K562 (cell line): ENCODE measurements around the gene ALDH8A1.

ENCODE experiments used
- CEBPB ChIP-seq: fragments of 450-650 bp; IDR thresholded peaks from 2 replicates; pipeline ENCODE4 v1.6.1; 2016; ENCODE audit warnings: missing genetic modification characterization, missing compliant biosample characterization
- CREB1 ChIP-seq, 2 experiments: sonication (generic) in 1 of 2; formaldehyde crosslinking in 1 of 2; IDR thresholded peaks; 2 replicates each; pipeline versions ENCODE4 v1.6.1 to v1.8.0; 2012 to 2022; ENCODE audit warnings: inconsistent platforms in 1 of 2, mild to moderate bottlenecking in 1 of 2, missing genetic modification reagents in 1 of 2, moderate library complexity in 1 of 2
- CTCF ChIP-seq, 3 experiments: IDR thresholded peaks in 2 of 3; conservative IDR thresholded peaks in 1 of 3; 2 replicates each; pipeline ENCODE4 v1.5.1; 2011 to 2012; ENCODE audit warnings: low read length in 3 of 3, mild to moderate bottlenecking in 3 of 3, control low read depth in 2 of 3, improper control_type of control experiment in 1 of 3, inconsistent platforms in 1 of 3, low read depth in 1 of 3, mixed read lengths in 1 of 3, moderate library complexity in 1 of 3; ENCODE audit not compliant: insufficient read depth in 2 of 3
- EP300 ChIP-seq: IDR thresholded peaks from 2 replicates; pipeline ENCODE4 v1.6.1; 2012; ENCODE audit warnings: low read length, improper control_type of control experiment
- MAFK ChIP-seq: IDR thresholded peaks from 2 replicates; pipeline ENCODE4 v1.6.1; 2011; ENCODE audit warnings: low read length, improper control_type of control experiment
- PATZ1 ChIP-seq: fragments of 250-450 bp; sonication (Bioruptor Pico); IDR thresholded peaks from 2 replicates; pipeline ENCODE4 v1.5.0; 2020; ENCODE audit warnings: mild to moderate bottlenecking, borderline replicate concordance
- POLR2A ChIP-seq: fragments of 450-650 bp; conservative IDR thresholded peaks from 2 replicates; pipeline ENCODE4 v1.6.1; 2016
- ZBTB2 ChIP-seq: fragments of 450-650 bp; IDR thresholded peaks from 2 replicates; pipeline ENCODE4 v1.6.1; 2016; ENCODE audit warnings: antibody characterized with exemption
- ZHX1 ChIP-seq: fragments of 150-350 bp; conservative IDR thresholded peaks from 2 replicates; pipeline ENCODE4 v1.6.1; 2014; ENCODE audit warnings: low read length

GRCh38 chr6:134984821-134985220 is 34.9 kb upstream of the ALDH8A1 start:
- TF ChIP-seq ZHX1 = no peak
- TF ChIP-seq ZBTB2 = no peak
- TF ChIP-seq POLR2A = no peak
- no peak for TF ChIP-seq CREB1 (IDR thresholded peaks at IDR 0.05)
- TF ChIP-seq CREB1 (CRISPR knock-in tag; IDR thresholded peaks at IDR 0.05) = no peak
- no peak for TF ChIP-seq PATZ1 (CRISPR knock-in tag)
- no peak for TF ChIP-seq CEBPB (tag)
- TF ChIP-seq CTCF (IDR thresholded peaks at IDR 0.05 in 2 of 3, conservative IDR thresholded peaks at IDR 0.05 in 1 of 3; ENCODE audit: insufficient read depth in 2 of 3, low read depth in 1 of 3, low read length in 3 of 3) = no peak
- no peak for TF ChIP-seq EP300
- no peak for TF ChIP-seq MAFK
